HepG2 (cell line): ENCODE measurements around the gene SIK3. TPM values are rescaled to one million over a fixed set of nuclear protein-coding genes. Genes with fewer than 3 reads are reported as not detected.

Experiments
- FOXA3 ChIP-seq: IDR thresholded peaks from 2 replicates; pipeline ENCODE4 v1.6.1; 2016; ENCODE audit warnings: missing genetic modification reagents, missing compliant biosample characterization
- GFI1 ChIP-seq: sonication (generic); formaldehyde crosslinking; IDR thresholded peaks from 2 replicates; pipeline ENCODE4 v1.5.0; 2020; ENCODE audit warnings: missing genetic modification reagents, mild to moderate bottlenecking, borderline replicate concordance
- HNRNPLL ChIP-seq: fragments of 200-400 bp; formaldehyde crosslinking; IDR thresholded peaks from 2 replicates; pipeline ENCODE4 v1.6.1; 2017; ENCODE audit warnings: mild to moderate bottlenecking, low read depth, low read length; ENCODE audit not compliant: poor library complexity, severe bottlenecking
- HOXA3 ChIP-seq: sonication (generic); formaldehyde crosslinking; IDR thresholded peaks from 2 replicates; pipeline ENCODE4 v1.5.0; 2020; ENCODE audit warnings: missing genetic modification reagents
- ISL2 ChIP-seq: sonication (generic); formaldehyde crosslinking; IDR thresholded peaks from 2 replicates; pipeline ENCODE4 v1.5.0; 2020; ENCODE audit warnings: missing genetic modification reagents
- NFKB2 ChIP-seq: sonication (generic); formaldehyde crosslinking; IDR thresholded peaks from 2 replicates; pipeline ENCODE4 v1.4.0; 2020; ENCODE audit warnings: missing genetic modification reagents, borderline replicate concordance
- NR2F2 ChIP-seq: IDR thresholded peaks from 2 replicates; pipeline ENCODE4 v1.6.1; 2012; ENCODE audit warnings: low read depth, inconsistent platforms, borderline replicate concordance
- PHF20 ChIP-seq: sonication (generic); formaldehyde crosslinking; IDR thresholded peaks from 2 replicates; pipeline ENCODE4 v1.5.0; 2020; ENCODE audit warnings: mild to moderate bottlenecking, missing genetic modification reagents
- POGZ ChIP-seq: sonication (generic); formaldehyde crosslinking; IDR thresholded peaks from 2 replicates; pipeline ENCODE4 v1.4.0; 2020; ENCODE audit warnings: mild to moderate bottlenecking, missing genetic modification reagents
- POLR2G ChIP-seq: fragments of 200-400 bp; formaldehyde crosslinking; IDR thresholded peaks from 2 replicates; pipeline ENCODE4 v1.6.1; 2018; ENCODE audit warnings: mild to moderate bottlenecking, low read depth, low read length, moderate library complexity
- RARA ChIP-seq: IDR thresholded peaks from 2 replicates; pipeline ENCODE4 v1.6.1; 2016; ENCODE audit warnings: missing genetic modification reagents, missing compliant biosample characterization
- RBM22 ChIP-seq: fragments of 200-400 bp; formaldehyde crosslinking; optimal IDR thresholded peaks from 2 replicates; pipeline ENCODE3; 2017; ENCODE audit warnings: mild to moderate bottlenecking, low read length, moderate library complexity
- RFXANK ChIP-seq: IDR thresholded peaks from 2 replicates; pipeline ENCODE4 v1.6.1; 2016
- RXRA ChIP-seq: sonication (generic); formaldehyde crosslinking; IDR thresholded peaks from 2 replicates; pipeline ENCODE4 v1.5.1; 2020; ENCODE audit warnings: missing genetic modification reagents
- ZEB1 ChIP-seq: IDR thresholded peaks from 2 replicates; pipeline ENCODE4 v1.6.1; 2012; ENCODE audit warnings: mild to moderate bottlenecking, low read depth, inconsistent platforms; ENCODE audit not compliant: insufficient replicate concordance
- ZNF549 ChIP-seq: sonication (generic); formaldehyde crosslinking; IDR thresholded peaks from 2 replicates; pipeline ENCODE4 v1.5.0; 2020; ENCODE audit warnings: missing genetic modification reagents
- ZNF660 ChIP-seq: sonication (generic); formaldehyde crosslinking; IDR thresholded peaks from 2 replicates; pipeline ENCODE4 v1.5.1; 2020; ENCODE audit warnings: mild to moderate bottlenecking, low read depth, missing genetic modification reagents, borderline replicate concordance
- ZNF737 ChIP-seq: sonication (generic); formaldehyde crosslinking; IDR thresholded peaks from 2 replicates; pipeline ENCODE4 v1.5.0; 2020; ENCODE audit warnings: missing genetic modification reagents, mild to moderate bottlenecking, borderline replicate concordance
- ZNF768 ChIP-seq: sonication (generic); formaldehyde crosslinking; IDR thresholded peaks from 2 replicates; pipeline ENCODE4 v1.4.0; 2020; ENCODE audit warnings: missing genetic modification reagents
- polyA plus RNA-seq, 8 experiments: library from polyadenylated mRNA; depleted of rRNA in 3 of 8; stranded (reverse) in 7 of 8; unstranded in 1 of 8; fragments of >200 nt; fragmentation: Illumina TruSeq in 4 of 8; extraction: Trizol in 4 of 8; gene quantifications; 2 replicates each; pipeline versions ENCODE4 v1.2.1 to v1.2.3, GENCODE V29; 2011 to 2016; ENCODE audit warnings: low read depth in 4 of 8, missing spikeins in 1 of 8, mixed read lengths in 1 of 8; ENCODE audit not compliant: insufficient read depth in 1 of 8
- total RNA-seq, 5 experiments: library from RNA; depleted of rRNA; stranded (reverse); fragments of >200 nt; fragmentation: Illumina TruSeq; extraction: Trizol; gene quantifications; 2 replicates each; pipeline ENCODE4 v1.2.3, GENCODE V29; 2016; ENCODE audit warnings: low read depth in 1 of 5
- TF ChIP-seq, protein P1 (sequence below): sonication (generic); formaldehyde crosslinking; IDR thresholded peaks from 2 replicates; pipeline ENCODE4 v1.4.0; 2020; ENCODE audit warnings: missing genetic modification reagents
- TF ChIP-seq, protein P2 (sequence below): IDR thresholded peaks from 2 replicates; pipeline ENCODE4 v1.6.1; 2012; ENCODE audit warnings: low read depth, low read length, improper control_type of control experiment
- TF ChIP-seq, protein P3 (sequence below): sonication (generic); formaldehyde crosslinking; IDR thresholded peaks from 2 replicates; pipeline ENCODE4 v1.4.0; 2020; ENCODE audit warnings: missing genetic modification reagents

SIK3 gene
- total and polyA plus RNA-seq, 2 of the 13 experiments (the other 11 are each of a cell fraction or from before 2014, with no cell fraction given), result 5.7 to 9.8 TPM

DNA sequence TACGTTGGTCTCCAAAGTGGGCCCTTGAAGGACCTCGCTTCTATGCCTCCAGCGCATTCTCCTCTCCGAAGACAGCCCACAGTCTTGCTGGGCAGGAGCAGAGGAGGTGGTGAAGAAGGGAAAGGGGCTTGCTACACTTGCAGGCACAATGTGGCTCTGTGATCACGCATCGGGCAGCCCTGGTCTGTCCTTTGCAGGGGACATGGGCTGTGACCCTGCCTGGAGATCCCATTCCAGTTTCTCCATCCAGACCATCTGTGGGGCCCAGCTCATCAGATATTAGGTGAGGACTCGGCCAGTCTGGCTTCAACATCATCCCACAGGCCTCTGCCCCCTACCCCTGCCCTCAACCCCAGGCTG is 261.6 kb downstream of the SIK3 start (continued):
- TF ChIP-seq, protein P1, sequence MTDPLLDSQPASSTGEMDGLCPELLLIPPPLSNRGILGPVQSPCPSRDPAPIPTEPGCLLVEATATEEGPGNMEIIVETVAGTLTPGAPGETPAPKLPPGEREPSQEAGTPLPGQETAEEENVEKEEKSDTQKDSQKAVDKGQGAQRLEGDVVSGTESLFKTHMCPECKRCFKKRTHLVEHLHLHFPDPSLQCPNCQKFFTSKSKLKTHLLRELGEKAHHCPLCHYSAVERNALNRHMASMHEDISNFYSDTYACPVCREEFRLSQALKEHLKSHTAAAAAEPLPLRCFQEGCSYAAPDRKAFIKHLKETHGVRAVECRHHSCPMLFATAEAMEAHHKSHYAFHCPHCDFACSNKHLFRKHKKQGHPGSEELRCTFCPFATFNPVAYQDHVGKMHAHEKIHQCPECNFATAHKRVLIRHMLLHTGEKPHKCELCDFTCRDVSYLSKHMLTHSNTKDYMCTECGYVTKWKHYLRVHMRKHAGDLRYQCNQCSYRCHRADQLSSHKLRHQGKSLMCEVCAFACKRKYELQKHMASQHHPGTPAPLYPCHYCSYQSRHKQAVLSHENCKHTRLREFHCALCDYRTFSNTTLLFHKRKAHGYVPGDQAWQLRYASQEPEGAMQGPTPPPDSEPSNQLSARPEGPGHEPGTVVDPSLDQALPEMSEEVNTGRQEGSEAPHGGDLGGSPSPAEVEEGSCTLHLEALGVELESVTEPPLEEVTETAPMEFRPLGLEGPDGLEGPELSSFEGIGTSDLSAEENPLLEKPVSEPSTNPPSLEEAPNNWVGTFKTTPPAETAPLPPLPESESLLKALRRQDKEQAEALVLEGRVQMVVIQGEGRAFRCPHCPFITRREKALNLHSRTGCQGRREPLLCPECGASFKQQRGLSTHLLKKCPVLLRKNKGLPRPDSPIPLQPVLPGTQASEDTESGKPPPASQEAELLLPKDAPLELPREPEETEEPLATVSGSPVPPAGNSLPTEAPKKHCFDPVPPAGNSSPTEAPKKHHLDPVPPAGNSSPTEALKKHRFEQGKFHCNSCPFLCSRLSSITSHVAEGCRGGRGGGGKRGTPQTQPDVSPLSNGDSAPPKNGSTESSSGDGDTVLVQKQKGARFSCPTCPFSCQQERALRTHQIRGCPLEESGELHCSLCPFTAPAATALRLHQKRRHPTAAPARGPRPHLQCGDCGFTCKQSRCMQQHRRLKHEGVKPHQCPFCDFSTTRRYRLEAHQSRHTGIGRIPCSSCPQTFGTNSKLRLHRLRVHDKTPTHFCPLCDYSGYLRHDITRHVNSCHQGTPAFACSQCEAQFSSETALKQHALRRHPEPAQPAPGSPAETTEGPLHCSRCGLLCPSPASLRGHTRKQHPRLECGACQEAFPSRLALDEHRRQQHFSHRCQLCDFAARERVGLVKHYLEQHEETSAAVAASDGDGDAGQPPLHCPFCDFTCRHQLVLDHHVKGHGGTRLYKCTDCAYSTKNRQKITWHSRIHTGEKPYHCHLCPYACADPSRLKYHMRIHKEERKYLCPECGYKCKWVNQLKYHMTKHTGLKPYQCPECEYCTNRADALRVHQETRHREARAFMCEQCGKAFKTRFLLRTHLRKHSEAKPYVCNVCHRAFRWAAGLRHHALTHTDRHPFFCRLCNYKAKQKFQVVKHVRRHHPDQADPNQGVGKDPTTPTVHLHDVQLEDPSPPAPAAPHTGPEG (CRISPR knock-in tag), result 0 out of 2 replicates have a peak, but pooled peaks have one; percentile 8
- TF ChIP-seq RFXANK (no peak), RARA (CRISPR knock-in tag) (no peak), NR2F2 (no peak), FOXA3 (CRISPR knock-in tag) (0 out of 2 replicates have a peak, but pooled peaks have one; percentile 23), RXRA (CRISPR knock-in tag) (no peak), RBM22 (peak; percentile 71), GFI1 (CRISPR knock-in tag) (0 out of 2 replicates have a peak, but pooled peaks have one; percentile 7), ZNF549 (no peak), POLR2G (peak; percentile 31), POGZ (CRISPR knock-in tag) (no peak), ISL2 (CRISPR knock-in tag) (peak; percentile 10; the same call in 1 of the 2 replicates), PHF20 (CRISPR knock-in tag) (0 out of 2 replicates have a peak, but pooled peaks have one; percentile 5), ZNF768 (CRISPR knock-in tag) (no peak), HNRNPLL (no peak), NFKB2 (no peak), HOXA3 (peak; percentile 8; the same call in 1 of the 2 replicates), ZNF737 (CRISPR knock-in tag) (peak; percentile 3; the same call in 1 of the 2 replicates), ZEB1 (no peak), ZNF660 (CRISPR knock-in tag) (no peak)
- TF ChIP-seq, protein P2, sequence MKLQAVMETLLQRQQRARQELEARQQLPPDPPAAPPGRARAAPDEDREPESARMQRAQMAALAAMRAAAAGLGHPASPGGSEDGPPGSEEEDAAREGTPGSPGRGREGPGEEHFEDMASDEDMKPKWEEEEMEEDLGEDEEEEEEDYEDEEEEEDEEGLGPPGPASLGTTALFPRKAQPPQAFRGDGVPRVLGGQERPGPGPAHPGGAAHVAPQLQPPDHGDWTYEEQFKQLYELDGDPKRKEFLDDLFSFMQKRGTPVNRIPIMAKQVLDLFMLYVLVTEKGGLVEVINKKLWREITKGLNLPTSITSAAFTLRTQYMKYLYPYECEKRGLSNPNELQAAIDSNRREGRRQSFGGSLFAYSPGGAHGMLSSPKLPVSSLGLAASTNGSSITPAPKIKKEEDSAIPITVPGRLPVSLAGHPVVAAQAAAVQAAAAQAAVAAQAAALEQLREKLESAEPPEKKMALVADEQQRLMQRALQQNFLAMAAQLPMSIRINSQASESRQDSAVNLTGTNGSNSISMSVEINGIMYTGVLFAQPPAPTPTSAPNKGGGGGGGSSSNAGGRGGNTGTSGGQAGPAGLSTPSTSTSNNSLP, result no peak
- TF ChIP-seq, protein P3, sequence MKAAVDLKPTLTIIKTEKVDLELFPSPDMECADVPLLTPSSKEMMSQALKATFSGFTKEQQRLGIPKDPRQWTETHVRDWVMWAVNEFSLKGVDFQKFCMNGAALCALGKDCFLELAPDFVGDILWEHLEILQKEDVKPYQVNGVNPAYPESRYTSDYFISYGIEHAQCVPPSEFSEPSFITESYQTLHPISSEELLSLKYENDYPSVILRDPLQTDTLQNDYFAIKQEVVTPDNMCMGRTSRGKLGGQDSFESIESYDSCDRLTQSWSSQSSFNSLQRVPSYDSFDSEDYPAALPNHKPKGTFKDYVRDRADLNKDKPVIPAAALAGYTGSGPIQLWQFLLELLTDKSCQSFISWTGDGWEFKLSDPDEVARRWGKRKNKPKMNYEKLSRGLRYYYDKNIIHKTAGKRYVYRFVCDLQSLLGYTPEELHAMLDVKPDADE (CRISPR knock-in tag), result no peak
